ENCODE results near the gene PIK3R3.

DNA sequence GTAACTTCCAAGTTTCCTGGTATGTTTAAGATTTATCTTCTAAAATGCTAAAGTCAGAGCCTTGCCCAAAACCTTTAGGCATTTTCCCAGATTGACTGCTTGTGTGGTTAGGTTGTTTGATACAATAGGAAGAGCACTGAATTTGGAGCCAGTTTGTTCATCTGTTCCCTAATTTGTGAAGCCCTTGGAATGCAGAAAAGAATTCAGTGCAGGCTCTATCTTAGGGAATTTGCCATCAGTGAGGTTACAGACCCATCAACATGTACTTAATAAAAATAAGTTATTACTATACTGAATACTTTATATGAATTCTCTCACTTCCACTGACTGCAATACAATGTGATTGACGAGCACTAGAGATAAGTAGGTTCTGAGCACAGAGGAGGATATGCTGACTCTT lies 120.2 kb downstream of the PIK3R3 start:
- no peak for TF ChIP-seq CTCF (IDR thresholded peaks at IDR 0.05)
- TF ChIP-seq TCF7L2 (IDR thresholded peaks at IDR 0.05; ENCODE audit: low read depth, low read length), result no peak
- TF ChIP-seq, protein P1, sequence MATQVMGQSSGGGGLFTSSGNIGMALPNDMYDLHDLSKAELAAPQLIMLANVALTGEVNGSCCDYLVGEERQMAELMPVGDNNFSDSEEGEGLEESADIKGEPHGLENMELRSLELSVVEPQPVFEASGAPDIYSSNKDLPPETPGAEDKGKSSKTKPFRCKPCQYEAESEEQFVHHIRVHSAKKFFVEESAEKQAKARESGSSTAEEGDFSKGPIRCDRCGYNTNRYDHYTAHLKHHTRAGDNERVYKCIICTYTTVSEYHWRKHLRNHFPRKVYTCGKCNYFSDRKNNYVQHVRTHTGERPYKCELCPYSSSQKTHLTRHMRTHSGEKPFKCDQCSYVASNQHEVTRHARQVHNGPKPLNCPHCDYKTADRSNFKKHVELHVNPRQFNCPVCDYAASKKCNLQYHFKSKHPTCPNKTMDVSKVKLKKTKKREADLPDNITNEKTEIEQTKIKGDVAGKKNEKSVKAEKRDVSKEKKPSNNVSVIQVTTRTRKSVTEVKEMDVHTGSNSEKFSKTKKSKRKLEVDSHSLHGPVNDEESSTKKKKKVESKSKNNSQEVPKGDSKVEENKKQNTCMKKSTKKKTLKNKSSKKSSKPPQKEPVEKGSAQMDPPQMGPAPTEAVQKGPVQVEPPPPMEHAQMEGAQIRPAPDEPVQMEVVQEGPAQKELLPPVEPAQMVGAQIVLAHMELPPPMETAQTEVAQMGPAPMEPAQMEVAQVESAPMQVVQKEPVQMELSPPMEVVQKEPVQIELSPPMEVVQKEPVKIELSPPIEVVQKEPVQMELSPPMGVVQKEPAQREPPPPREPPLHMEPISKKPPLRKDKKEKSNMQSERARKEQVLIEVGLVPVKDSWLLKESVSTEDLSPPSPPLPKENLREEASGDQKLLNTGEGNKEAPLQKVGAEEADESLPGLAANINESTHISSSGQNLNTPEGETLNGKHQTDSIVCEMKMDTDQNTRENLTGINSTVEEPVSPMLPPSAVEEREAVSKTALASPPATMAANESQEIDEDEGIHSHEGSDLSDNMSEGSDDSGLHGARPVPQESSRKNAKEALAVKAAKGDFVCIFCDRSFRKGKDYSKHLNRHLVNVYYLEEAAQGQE (IDR thresholded peaks at IDR 0.05; ENCODE audit: insufficient read depth in 1 of 2, low read depth in 2 of 2, low read length in 1 of 2), result no peak
- TF ChIP-seq POLR2AphosphoS5 (IDR thresholded peaks at IDR 0.05; ENCODE audit: low read depth, low read length), result no peak

Measured in Panc1 (cell line).